Endothelial cell of umbilical vein (primary cell): ENCODE measurements around the gene ZG16B. TPM values are rescaled to one million over a fixed set of nuclear protein-coding genes. Genes with fewer than 3 reads are reported as not detected.

Experiments
- BruUV-seq: library from RNA; stranded (reverse); fragments of 400-500 nt; replicated peaks from 2 replicates; lab custom pipeline; 2021; lab: Mats Ljungman, UMichigan
- CTCF ChIA-PET: fragments of 300-600, 350-600 bp; sonication (Branson Sonifier 250); formaldehyde crosslinking; loops from one replicate; lab custom pipeline; 2021; ENCODE audit warnings: antibody characterized with exemption, inconsistent platforms; lab: Charles Lee
- POLR2A ChIA-PET: fragments of 300-600, 350-600 bp; sonication (Branson Sonifier 250); formaldehyde crosslinking; loops from one replicate; lab custom pipeline; 2021; ENCODE audit warnings: antibody characterized with exemption, inconsistent platforms; lab: Charles Lee
- DNase-seq: peaks from one replicate; pipeline ENCODE4 v3.0.0-alpha.2; 2011; ENCODE audit warnings: low read depth, low spot score
- FAIRE-seq: peaks from 2 replicates; lab custom pipeline; 2011; peaks lifted over from hg19 to GRCh38; lab: Jason Lieb, UNC
- H2AFZ ChIP-seq: 2 replicates; pipeline ENCODE4 v1.6.0; 2012; ENCODE audit warnings: low read depth, low read length, control low read depth, inconsistent platforms
- H3K27ac ChIP-seq: 2 replicates; pipeline ENCODE4 v1.5.1; 2011; ENCODE audit warnings: low read depth, mild to moderate bottlenecking, control low read depth, low read length, moderate library complexity; ENCODE audit not compliant: insufficient read depth
- H3K27me3 ChIP-seq, 2 experiments: 2 replicates each; pipeline versions ENCODE4 v1.6.0 to v1.6.1; 2011; ENCODE audit warnings: low read length in 2 of 2, mixed read lengths in 1 of 2; ENCODE audit not compliant: control insufficient read depth in 2 of 2, insufficient read depth in 2 of 2
- H3K36me3 ChIP-seq, 2 experiments: 2 replicates in 1 of 2; 3 replicates in 1 of 2; pipeline ENCODE4 v1.5.1; 2011; ENCODE audit warnings: low read length in 2 of 2, mild to moderate bottlenecking in 1 of 2, moderate library complexity in 1 of 2; ENCODE audit not compliant: control insufficient read depth in 2 of 2, insufficient read depth in 2 of 2; ENCODE audit errors: extremely low read depth in 1 of 2
- H3K4me1 ChIP-seq: 3 replicates; pipeline ENCODE4 v1.5.1; 2011; ENCODE audit warnings: mild to moderate bottlenecking, low read length; ENCODE audit not compliant: control insufficient read depth, insufficient read depth; ENCODE audit errors: extremely low read depth
- H3K4me2 ChIP-seq: 2 replicates; pipeline ENCODE4 v1.6.1; 2011; ENCODE audit warnings: low read length, control low read depth, mixed read lengths; ENCODE audit not compliant: insufficient read depth
- H3K4me3 ChIP-seq, 3 experiments: fragments of 200-600 bp in 1 of 3; sonication (generic), shearing (Covaris generic) in 1 of 3; replicated peaks in 1 of 3; 2 replicates each; pipeline ENCODE4 v1.5.1; 2011 to 2016; ENCODE audit warnings: control low read depth in 3 of 3, low read length in 3 of 3, mild to moderate bottlenecking in 2 of 3, inconsistent platforms in 1 of 3, low read depth in 1 of 3, moderate library complexity in 1 of 3; ENCODE audit not compliant: insufficient read depth in 1 of 3
- H3K79me2 ChIP-seq: 2 replicates; pipeline ENCODE4 v1.6.0; 2012; ENCODE audit warnings: low read length, inconsistent platforms; ENCODE audit not compliant: control insufficient read depth, insufficient read depth
- H3K9ac ChIP-seq: replicated peaks from 2 replicates; pipeline ENCODE3; 2011; ENCODE audit warnings: low read length, control low read depth; ENCODE audit not compliant: insufficient read depth; ENCODE audit errors: extremely low read depth
- H3K9me1 ChIP-seq: replicated peaks from 3 replicates; pipeline ENCODE4 v1.6.0; 2011; ENCODE audit warnings: mild to moderate bottlenecking, low read length; ENCODE audit not compliant: control insufficient read depth, insufficient read depth; ENCODE audit errors: extremely low read depth
- H3K9me3 ChIP-seq: replicated peaks from 2 replicates; pipeline ENCODE4 v1.5.1; 2012; ENCODE audit warnings: low read length, inconsistent platforms; ENCODE audit not compliant: control insufficient read depth, insufficient read depth
- H4K20me1 ChIP-seq: replicated peaks from 2 replicates; pipeline ENCODE3; 2011; ENCODE audit warnings: mild to moderate bottlenecking, low read length; ENCODE audit not compliant: control insufficient read depth, insufficient read depth; ENCODE audit errors: extremely low read depth
- EZH2 ChIP-seq: IDR thresholded peaks from 2 replicates; pipeline ENCODE4 v1.6.1; 2012; ENCODE audit warnings: borderline replicate concordance, low read depth, mild to moderate bottlenecking, moderate library complexity, low read length, inconsistent platforms; ENCODE audit not compliant: severe bottlenecking
- FOS ChIP-seq: IDR thresholded peaks from 2 replicates; pipeline ENCODE4 v1.6.1; 2011; ENCODE audit warnings: mild to moderate bottlenecking, low read length, moderate library complexity, borderline replicate concordance; ENCODE audit not compliant: insufficient read depth
- GATA2 ChIP-seq: IDR thresholded peaks from 2 replicates; pipeline ENCODE4 v1.7.0; 2011; ENCODE audit warnings: low read depth, mild to moderate bottlenecking, moderate library complexity, mixed read lengths, low read length; ENCODE audit not compliant: insufficient read length, insufficient read depth
- JUN ChIP-seq: IDR thresholded peaks from 2 replicates; pipeline ENCODE4 v1.6.1; 2011; ENCODE audit warnings: borderline replicate concordance, low read depth; ENCODE audit not compliant: insufficient read length, insufficient read depth
- MYC ChIP-seq: IDR thresholded peaks from one replicate; pipeline ENCODE4 v1.6.1; 2011; ENCODE audit warnings: mild to moderate bottlenecking, low read depth, low read length
- POLR2A ChIP-seq: IDR thresholded peaks from 2 replicates; pipeline ENCODE4 v1.6.1; 2012; ENCODE audit warnings: low read depth, mild to moderate bottlenecking, control low read depth, low read length
- POLR2AphosphoS5 ChIP-seq: IDR thresholded peaks from 2 replicates; pipeline ENCODE4 v1.6.1; 2012; ENCODE audit warnings: low read depth, mild to moderate bottlenecking, control low read depth, low read length, moderate library complexity; ENCODE audit not compliant: insufficient read depth
- dilution Hi-C: fragments of 300-500 bp; cut with MboI; formaldehyde crosslinking; loops from one replicate; pipeline ENCODE4 v1.15.0; 2019; ENCODE audit warnings: low sequenced_read_pairs; ENCODE audit not compliant: extremely low pct_ligation_motif_present
- intact Hi-C: fragments of 100-400 bp; cut with micrococcal nuclease; formaldehyde crosslinking; loops from one replicate; pipeline ENCODE4 v1.10.0; 2022
- polyA plus RNA-seq, 4 experiments: library from polyadenylated mRNA; depleted of rRNA in 3 of 4; stranded (reverse) in 3 of 4; unstranded in 1 of 4; fragments of >200 nt; gene quantifications; 2 replicates each; pipeline versions ENCODE4 v1.2.1 to v1.2.3, GENCODE V29; 2011 to 2012; ENCODE audit warnings: missing spikeins in 1 of 4
- total RNA-seq: library from RNA; stranded (reverse); gene quantifications from 2 replicates; pipeline ENCODE4 v1.2.3, GENCODE V29; 2021
- TF ChIP-seq, protein P1 (sequence below), 2 donors: IDR thresholded peaks; 1 replicate in 1 of 2; 2 replicates in 1 of 2; pipeline ENCODE4 v1.5.1; 2011; ENCODE audit warnings: low read length in 2 of 2, mild to moderate bottlenecking in 2 of 2, moderate library complexity in 2 of 2, control low read depth in 1 of 2, inconsistent platforms in 1 of 2, low read depth in 1 of 2; ENCODE audit not compliant: insufficient read depth in 1 of 2; ENCODE audit errors: extremely low read depth in 1 of 2
- TF ChIP-seq, protein P2 (sequence below): IDR thresholded peaks from 2 replicates; pipeline ENCODE4 v1.6.1; 2011; ENCODE audit not compliant: insufficient read depth, insufficient read length

ZG16B gene
- total and polyA plus RNA-seq, 2 donors (not counting 3 experiments of a cell fraction or from before 2014, with no cell fraction given) = 0.22 TPM; not detected in 1

DNA sequence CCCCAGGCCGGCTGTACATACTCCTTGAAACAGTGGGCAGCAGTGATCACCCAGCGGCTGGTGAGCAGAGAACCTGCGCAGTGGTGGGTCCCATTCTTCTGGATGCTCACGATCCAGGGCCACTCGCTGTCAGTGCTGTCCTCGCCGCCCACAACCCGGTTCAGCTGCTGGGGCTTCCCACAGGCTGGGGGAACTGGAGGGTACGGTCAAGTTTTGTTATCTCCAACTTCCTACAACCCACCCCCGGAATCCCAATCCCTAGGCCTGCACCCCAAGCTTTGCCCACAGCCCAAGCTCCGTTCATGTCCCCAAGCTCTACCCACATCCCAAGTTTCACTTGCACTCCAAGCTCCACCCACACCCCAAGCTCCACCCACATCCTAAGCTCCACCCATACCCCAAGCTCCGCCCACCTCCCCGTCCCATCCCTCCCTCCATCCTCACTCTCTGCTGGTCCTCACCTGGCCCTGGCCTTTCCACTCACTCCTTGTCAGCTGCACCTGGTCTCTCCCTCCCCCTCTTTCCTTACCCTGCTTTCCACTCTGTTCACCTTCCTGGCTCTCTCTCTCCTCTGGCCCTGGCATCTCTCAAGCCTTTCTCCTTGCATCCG, 26.1 kb downstream of the ZG16B start:
- Histone ChIP-seq H3K4me2 (no peak overlapping the region), H3K79me2 (no peaks in the 10 kb centered on the region), H3K4me3 (no peak overlapping the region), H3K9me1 (no peaks in the 10 kb centered on the region), H2AFZ (no peak overlapping the region), H3K9me3 (peaks cover 2% of the 10 kb centered on the region), H3K9ac (no peak overlapping the region), H3K4me1 (no peaks in the 10 kb centered on the region), H3K36me3 (no peaks in the 10 kb centered on the region), H3K27ac (no peak overlapping the region), H3K27me3 (peaks cover 2 to 7% of the 10 kb centered on the region in 2 experiments), H4K20me1 (no peaks in the 10 kb centered on the region)
- ChIA-PET CTCF (interaction anchor here (1.1 to 2.7 kb wide), 3 partner anchors 12 to 71 kb away, joined by 5 to 11 read pairs (median 10); no protein-coding TSS in a partner anchor), POLR2A (no interaction called here)
- TF ChIP-seq EZH2 (no peak), GATA2 (no peak), FOS (no peak), POLR2A (no peak), JUN (no peak), MYC (no peak), POLR2AphosphoS5 (no peak)
- TF ChIP-seq, protein P1, sequence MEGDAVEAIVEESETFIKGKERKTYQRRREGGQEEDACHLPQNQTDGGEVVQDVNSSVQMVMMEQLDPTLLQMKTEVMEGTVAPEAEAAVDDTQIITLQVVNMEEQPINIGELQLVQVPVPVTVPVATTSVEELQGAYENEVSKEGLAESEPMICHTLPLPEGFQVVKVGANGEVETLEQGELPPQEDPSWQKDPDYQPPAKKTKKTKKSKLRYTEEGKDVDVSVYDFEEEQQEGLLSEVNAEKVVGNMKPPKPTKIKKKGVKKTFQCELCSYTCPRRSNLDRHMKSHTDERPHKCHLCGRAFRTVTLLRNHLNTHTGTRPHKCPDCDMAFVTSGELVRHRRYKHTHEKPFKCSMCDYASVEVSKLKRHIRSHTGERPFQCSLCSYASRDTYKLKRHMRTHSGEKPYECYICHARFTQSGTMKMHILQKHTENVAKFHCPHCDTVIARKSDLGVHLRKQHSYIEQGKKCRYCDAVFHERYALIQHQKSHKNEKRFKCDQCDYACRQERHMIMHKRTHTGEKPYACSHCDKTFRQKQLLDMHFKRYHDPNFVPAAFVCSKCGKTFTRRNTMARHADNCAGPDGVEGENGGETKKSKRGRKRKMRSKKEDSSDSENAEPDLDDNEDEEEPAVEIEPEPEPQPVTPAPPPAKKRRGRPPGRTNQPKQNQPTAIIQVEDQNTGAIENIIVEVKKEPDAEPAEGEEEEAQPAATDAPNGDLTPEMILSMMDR (IDR thresholded peaks at IDR 0.05; ENCODE audit: extremely low read depth in 1 of 2, insufficient read depth in 1 of 2, low read depth in 1 of 2, low read length in 2 of 2) = no peak
- TF ChIP-seq, protein P2, sequence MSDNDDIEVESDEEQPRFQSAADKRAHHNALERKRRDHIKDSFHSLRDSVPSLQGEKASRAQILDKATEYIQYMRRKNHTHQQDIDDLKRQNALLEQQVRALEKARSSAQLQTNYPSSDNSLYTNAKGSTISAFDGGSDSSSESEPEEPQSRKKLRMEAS = no peak
- dilution Hi-C loops (no loop called here), intact Hi-C loops (no loop called here)
- DNase-seq (no peak), FAIRE-seq (no peak)
- no TSS peak for BruUV-seq
